ENCODE measurements around the gene ALDH5A1.

DNA sequence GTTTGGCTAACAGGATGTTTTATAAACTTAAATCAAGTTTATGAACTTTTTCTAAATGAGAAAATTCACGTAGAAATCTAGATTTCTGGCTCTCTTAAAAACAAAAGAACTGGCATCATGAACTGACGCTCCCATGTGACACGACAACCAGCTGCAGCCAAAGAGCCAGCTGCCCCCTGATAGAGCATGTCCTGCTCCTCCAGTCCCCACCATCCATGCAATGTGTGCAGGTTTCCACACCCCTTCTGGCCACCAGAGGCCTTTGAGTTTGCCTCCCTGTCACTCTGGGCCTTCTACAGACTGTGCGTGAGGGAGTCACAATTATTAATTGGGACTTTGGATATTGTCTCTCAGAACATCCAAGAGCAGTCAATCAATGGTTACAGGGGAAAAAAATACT lies 3.8 kb upstream of the ALDH5A1 start:
- no peak for TF ChIP-seq POLR2A (IDR thresholded peaks at IDR 0.05; ENCODE audit: low read length)
- TF ChIP-seq GATA1 (IDR thresholded peaks at IDR 0.05; ENCODE audit: low read depth, low read length): no peak

All from erythroblast (primary cell).